ENCODE data around the gene FMO1.

- TF ChIP-seq CTCF (conservative IDR thresholded peaks at IDR 0.05; ENCODE audit: low read length) (no peak), EZH2phosphoT487 (IDR thresholded peaks at IDR 0.05; ENCODE audit: borderline replicate concordance, low read depth, low read length) (no peak)
These were observed 4.2 kb downstream of the FMO1 start for GRCh38 chr1:171252482-171252881.
